ENCODE data around the gene ANXA4.

DNA sequence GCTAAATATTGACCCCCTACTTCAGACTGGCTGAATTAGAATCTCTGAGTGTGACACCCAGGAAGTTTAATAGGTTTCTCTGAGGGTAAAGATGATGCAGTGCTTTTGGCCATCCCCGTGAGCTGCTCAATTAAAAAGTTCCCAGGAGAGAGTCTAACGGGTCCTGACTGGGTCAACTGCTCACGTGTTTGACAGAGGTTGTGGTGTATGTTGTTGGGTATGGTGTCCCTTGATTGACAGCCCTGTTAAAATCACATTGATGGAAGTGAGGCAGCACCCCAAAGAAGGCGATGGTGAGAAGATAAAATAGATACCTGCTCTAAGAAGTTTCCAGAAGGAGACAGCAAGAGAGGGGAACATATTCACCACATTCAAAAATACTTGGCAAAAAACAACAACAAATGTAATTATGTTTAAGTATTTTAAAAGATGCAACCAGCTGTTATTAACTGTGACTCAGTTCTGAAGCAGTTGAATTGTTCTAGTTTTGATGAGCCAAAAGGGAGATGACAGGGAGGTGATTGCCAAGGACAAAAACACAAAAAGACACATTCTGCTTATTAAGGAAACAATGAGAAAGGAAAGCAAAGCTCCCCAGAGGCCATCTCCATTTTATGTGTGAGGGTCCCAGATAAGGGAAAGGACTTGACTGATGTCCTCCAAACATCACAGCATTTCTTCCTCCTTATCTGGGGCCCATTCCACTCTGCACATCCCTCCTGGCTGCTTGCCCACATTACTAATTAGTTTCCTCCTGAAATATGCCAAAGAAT, 76.0 kb downstream of the ANXA4 start:
- TF ChIP-seq EZH2 (IDR thresholded peaks at IDR 0.05) = no peak
- TF ChIP-seq, protein P1, sequence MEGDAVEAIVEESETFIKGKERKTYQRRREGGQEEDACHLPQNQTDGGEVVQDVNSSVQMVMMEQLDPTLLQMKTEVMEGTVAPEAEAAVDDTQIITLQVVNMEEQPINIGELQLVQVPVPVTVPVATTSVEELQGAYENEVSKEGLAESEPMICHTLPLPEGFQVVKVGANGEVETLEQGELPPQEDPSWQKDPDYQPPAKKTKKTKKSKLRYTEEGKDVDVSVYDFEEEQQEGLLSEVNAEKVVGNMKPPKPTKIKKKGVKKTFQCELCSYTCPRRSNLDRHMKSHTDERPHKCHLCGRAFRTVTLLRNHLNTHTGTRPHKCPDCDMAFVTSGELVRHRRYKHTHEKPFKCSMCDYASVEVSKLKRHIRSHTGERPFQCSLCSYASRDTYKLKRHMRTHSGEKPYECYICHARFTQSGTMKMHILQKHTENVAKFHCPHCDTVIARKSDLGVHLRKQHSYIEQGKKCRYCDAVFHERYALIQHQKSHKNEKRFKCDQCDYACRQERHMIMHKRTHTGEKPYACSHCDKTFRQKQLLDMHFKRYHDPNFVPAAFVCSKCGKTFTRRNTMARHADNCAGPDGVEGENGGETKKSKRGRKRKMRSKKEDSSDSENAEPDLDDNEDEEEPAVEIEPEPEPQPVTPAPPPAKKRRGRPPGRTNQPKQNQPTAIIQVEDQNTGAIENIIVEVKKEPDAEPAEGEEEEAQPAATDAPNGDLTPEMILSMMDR (IDR thresholded peaks at IDR 0.05) = no peak
